ENCODE results near the gene CARD10. TPM values are rescaled to one million over a fixed set of nuclear protein-coding genes. Genes with fewer than 3 reads are reported as not detected.

CARD10 gene
- total and polyA plus RNA-seq, 2 of the 13 experiments (the other 11 are each of a cell fraction or from before 2014, with no cell fraction given), result 35.2 to 55.8 TPM

- no peak for TF ChIP-seq ZNF549 (CRISPR knock-in tag; IDR thresholded peaks at IDR 0.05)
- TF ChIP-seq ZKSCAN5 (CRISPR knock-in tag; IDR thresholded peaks at IDR 0.05), result no peak
- TF ChIP-seq DNMT1 (CRISPR knock-in tag; IDR thresholded peaks at IDR 0.05), result 0 out of 2 replicates have a peak, but pooled peaks have one; percentile 30
- TF ChIP-seq ZNF432 (CRISPR knock-in tag; IDR thresholded peaks at IDR 0.05; ENCODE audit: borderline replicate concordance), result no peak
- no peak for TF ChIP-seq KDM4B (CRISPR knock-in tag; IDR thresholded peaks at IDR 0.05)
- TF ChIP-seq, protein P1, sequence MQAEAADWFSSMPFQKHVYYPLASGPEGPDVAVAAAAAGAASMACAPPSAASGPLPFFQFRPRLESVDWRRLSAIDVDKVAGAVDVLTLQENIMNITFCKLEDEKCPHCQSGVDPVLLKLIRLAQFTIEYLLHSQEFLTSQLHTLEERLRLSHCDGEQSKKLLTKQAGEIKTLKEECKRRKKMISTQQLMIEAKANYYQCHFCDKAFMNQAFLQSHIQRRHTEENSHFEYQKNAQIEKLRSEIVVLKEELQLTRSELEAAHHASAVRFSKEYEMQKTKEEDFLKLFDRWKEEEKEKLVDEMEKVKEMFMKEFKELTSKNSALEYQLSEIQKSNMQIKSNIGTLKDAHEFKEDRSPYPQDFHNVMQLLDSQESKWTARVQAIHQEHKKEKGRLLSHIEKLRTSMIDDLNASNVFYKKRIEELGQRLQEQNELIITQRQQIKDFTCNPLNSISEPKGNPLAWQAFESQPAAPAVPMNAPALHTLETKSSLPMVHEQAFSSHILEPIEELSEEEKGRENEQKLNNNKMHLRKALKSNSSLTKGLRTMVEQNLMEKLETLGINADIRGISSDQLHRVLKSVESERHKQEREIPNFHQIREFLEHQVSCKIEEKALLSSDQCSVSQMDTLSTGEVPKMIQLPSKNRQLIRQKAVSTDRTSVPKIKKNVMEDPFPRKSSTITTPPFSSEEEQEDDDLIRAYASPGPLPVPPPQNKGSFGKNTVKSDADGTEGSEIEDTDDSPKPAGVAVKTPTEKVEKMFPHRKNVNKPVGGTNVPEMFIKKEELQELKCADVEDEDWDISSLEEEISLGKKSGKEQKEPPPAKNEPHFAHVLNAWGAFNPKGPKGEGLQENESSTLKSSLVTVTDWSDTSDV (CRISPR knock-in tag; IDR thresholded peaks at IDR 0.05), result no peak
- no peak for TF ChIP-seq ZNF670 (CRISPR knock-in tag; IDR thresholded peaks at IDR 0.05; ENCODE audit: borderline replicate concordance)
- no peak for TF ChIP-seq SP140L (CRISPR knock-in tag; IDR thresholded peaks at IDR 0.05; ENCODE audit: borderline replicate concordance)
- no peak for TF ChIP-seq MNT (IDR thresholded peaks at IDR 0.05)
- TF ChIP-seq ZMYM2 (CRISPR knock-in tag; IDR thresholded peaks at IDR 0.05), result no peak
- no peak for TF ChIP-seq RARG (CRISPR knock-in tag; IDR thresholded peaks at IDR 0.05; ENCODE audit: low read depth)
- TF ChIP-seq MIER2 (CRISPR knock-in tag; IDR thresholded peaks at IDR 0.05), result 0 out of 2 replicates have a peak, but pooled peaks have one; percentile 39
- no peak for TF ChIP-seq ZNF546 (CRISPR knock-in tag; conservative IDR thresholded peaks at IDR 0.05)
- 0 out of 2 replicates have a peak, but pooled peaks have one; percentile 24 for TF ChIP-seq IKZF5 (CRISPR knock-in tag; IDR thresholded peaks at IDR 0.05)
- TF ChIP-seq, protein P2, sequence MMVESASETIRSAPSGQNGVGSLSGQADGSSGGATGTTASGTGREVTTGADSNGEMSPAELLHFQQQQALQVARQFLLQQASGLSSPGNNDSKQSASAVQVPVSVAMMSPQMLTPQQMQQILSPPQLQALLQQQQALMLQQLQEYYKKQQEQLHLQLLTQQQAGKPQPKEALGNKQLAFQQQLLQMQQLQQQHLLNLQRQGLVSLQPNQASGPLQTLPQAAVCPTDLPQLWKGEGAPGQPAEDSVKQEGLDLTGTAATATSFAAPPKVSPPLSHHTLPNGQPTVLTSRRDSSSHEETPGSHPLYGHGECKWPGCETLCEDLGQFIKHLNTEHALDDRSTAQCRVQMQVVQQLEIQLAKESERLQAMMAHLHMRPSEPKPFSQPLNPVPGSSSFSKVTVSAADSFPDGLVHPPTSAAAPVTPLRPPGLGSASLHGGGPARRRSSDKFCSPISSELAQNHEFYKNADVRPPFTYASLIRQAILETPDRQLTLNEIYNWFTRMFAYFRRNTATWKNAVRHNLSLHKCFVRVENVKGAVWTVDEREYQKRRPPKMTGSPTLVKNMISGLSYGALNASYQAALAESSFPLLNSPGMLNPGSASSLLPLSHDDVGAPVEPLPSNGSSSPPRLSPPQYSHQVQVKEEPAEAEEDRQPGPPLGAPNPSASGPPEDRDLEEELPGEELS (CRISPR knock-in tag; IDR thresholded peaks at IDR 0.05), result peak; percentile 38; the same call in 1 of the 2 replicates
- TF ChIP-seq ZNF570 (CRISPR knock-in tag; IDR thresholded peaks at IDR 0.05; ENCODE audit: borderline replicate concordance), result no peak
- no peak for TF ChIP-seq ZNF3 (CRISPR knock-in tag; IDR thresholded peaks at IDR 0.05)
- no peak for TF ChIP-seq CBX1 (IDR thresholded peaks at IDR 0.05; ENCODE audit: low read depth)
- no peak for TF ChIP-seq THYN1 (CRISPR knock-in tag; IDR thresholded peaks at IDR 0.05; ENCODE audit: borderline replicate concordance, low read depth)
- no peak for TF ChIP-seq PCBP1 (IDR thresholded peaks at IDR 0.05; ENCODE audit: borderline replicate concordance, low read depth, low read length)
- TF ChIP-seq NR1H2 (CRISPR knock-in tag; IDR thresholded peaks at IDR 0.05; ENCODE audit: borderline replicate concordance, low read depth), result no peak
- no peak for TF ChIP-seq RFX3 (CRISPR knock-in tag; IDR thresholded peaks at IDR 0.05)
Measured at GRCh38 chr22:37538590-37539357, 19.6 kb upstream of the CARD10 start (continued).

All from HepG2 (cell line).